IMR-90 (cell line): ENCODE measurements around the gene TNRC6A.

ENCODE experiments used
- CEBPB ChIP-seq: IDR thresholded peaks from 2 replicates; pipeline ENCODE4 v1.6.1; 2012; ENCODE audit warnings: low read depth, low read length, improper control_type of control experiment
- CHD1 ChIP-seq: IDR thresholded peaks from 2 replicates; pipeline ENCODE4 v1.6.1; 2012; ENCODE audit warnings: low read depth, low read length, improper control_type of control experiment
- MAFK ChIP-seq: IDR thresholded peaks from 2 replicates; pipeline ENCODE4 v1.6.1; 2012; ENCODE audit warnings: low read depth, low read length, improper control_type of control experiment
- MXI1 ChIP-seq: IDR thresholded peaks from 2 replicates; pipeline ENCODE4 v1.6.1; 2012; ENCODE audit warnings: low read depth, mild to moderate bottlenecking, low read length, moderate library complexity, borderline replicate concordance
- NFE2L2 ChIP-seq: fragments of 150-350 bp; IDR thresholded peaks from 2 replicates; pipeline ENCODE4 v1.6.1; 2016; ENCODE audit warnings: low read depth, mild to moderate bottlenecking, low read length
- POLR2A ChIP-seq: IDR thresholded peaks from 2 replicates; pipeline ENCODE4 v1.6.1; 2012; ENCODE audit warnings: mild to moderate bottlenecking, low read depth, low read length
- RAD21 ChIP-seq: IDR thresholded peaks from 2 replicates; pipeline ENCODE4 v1.6.1; 2012; ENCODE audit warnings: low read length, improper control_type of control experiment
- RCOR1 ChIP-seq: IDR thresholded peaks from 2 replicates; pipeline ENCODE4 v1.6.1; 2012; ENCODE audit warnings: mild to moderate bottlenecking, low read length, improper control_type of control experiment; ENCODE audit not compliant: insufficient replicate concordance
- RFX5 ChIP-seq: IDR thresholded peaks from 2 replicates; pipeline ENCODE4 v1.8.0; 2012; ENCODE audit warnings: low read depth, mild to moderate bottlenecking, low read length, moderate library complexity
- TF ChIP-seq, protein P1 (sequence below): conservative IDR thresholded peaks from 2 replicates; pipeline ENCODE4 v1.5.1; 2012; ENCODE audit warnings: mild to moderate bottlenecking, low read depth, low read length, improper control_type of control experiment

DNA sequence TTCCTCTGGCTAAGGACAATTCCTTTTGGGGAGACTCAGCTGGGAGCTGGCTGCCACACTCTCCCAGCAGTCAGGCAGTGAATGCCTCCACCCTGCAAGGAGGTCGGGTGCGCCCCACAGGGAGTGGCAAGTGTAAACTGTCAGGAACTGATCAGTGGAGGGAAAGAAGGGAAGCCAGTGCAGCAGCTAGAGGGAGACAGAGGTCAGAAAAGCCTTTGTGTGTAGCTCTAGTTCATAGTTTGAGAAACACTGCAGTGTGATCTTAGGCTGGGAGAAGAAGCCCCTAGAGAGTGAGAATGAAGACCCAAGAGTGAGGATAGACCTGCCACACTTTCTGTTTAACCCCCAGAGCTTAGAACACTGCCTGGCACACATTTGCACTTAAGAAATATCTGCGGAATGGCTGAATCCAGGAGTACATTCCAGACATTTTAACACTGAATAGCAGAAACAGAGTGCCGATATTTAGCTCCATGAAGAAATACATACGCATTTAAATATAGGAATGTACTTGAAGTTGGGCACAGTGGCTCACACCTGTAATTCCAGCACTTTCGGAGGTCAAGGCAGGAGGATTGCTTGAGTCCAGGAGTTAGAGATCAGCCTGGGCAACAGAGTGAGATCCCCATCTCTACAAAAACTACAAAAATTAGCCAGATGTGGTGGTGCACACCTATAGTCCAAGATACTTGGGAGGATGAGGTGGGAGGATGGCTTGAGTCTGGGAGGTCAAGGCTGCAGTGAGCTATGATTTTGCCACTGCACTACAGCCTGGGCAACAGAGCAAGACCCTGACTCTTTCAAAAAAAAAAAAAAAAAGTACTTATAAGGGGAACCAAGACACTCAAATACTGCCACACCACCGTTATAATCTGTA lies 105.2 kb downstream of the TNRC6A start:
- TF ChIP-seq, protein P1, sequence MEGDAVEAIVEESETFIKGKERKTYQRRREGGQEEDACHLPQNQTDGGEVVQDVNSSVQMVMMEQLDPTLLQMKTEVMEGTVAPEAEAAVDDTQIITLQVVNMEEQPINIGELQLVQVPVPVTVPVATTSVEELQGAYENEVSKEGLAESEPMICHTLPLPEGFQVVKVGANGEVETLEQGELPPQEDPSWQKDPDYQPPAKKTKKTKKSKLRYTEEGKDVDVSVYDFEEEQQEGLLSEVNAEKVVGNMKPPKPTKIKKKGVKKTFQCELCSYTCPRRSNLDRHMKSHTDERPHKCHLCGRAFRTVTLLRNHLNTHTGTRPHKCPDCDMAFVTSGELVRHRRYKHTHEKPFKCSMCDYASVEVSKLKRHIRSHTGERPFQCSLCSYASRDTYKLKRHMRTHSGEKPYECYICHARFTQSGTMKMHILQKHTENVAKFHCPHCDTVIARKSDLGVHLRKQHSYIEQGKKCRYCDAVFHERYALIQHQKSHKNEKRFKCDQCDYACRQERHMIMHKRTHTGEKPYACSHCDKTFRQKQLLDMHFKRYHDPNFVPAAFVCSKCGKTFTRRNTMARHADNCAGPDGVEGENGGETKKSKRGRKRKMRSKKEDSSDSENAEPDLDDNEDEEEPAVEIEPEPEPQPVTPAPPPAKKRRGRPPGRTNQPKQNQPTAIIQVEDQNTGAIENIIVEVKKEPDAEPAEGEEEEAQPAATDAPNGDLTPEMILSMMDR, result peak; percentile 72
- TF ChIP-seq NFE2L2 (no peak), POLR2A (no peak), RAD21 (peak; percentile 75), RCOR1 (no peak), CEBPB (no peak), MXI1 (no peak), RFX5 (no peak), CHD1 (no peak), MAFK (no peak)
